OCI-LY7 (cell line): ENCODE measurements around the gene KIF17. TPM values are rescaled to one million over a fixed set of nuclear protein-coding genes. Genes with fewer than 3 reads are reported as not detected.

Experiments used
- BruUV-seq: library from RNA; stranded (reverse); fragments of 400-500 nt; replicated peaks from 2 replicates; lab custom pipeline; 2021; lab: Mats Ljungman, UMichigan
- CTCF ChIA-PET: fragments of 300-600 bp; sonication (Branson Sonifier 250); formaldehyde crosslinking; loops from one replicate; lab custom pipeline; 2022; ENCODE audit warnings: antibody characterized with exemption; ENCODE audit not compliant: unreplicated experiment; lab: Charles Lee
- POLR2A ChIA-PET: fragments of 300-600 bp; sonication (Branson Sonifier 250); formaldehyde crosslinking; loops from one replicate; lab custom pipeline; 2022; ENCODE audit warnings: antibody characterized with exemption; lab: Charles Lee
- DNase-seq: peaks from one replicate; pipeline ENCODE4 v3.0.0-alpha.2; 2015; ENCODE audit warnings: low spot score
- H2AFZ ChIP-seq: fragments of 200-600 bp; sonication (generic), shearing (Covaris generic); 2 replicates; pipeline ENCODE4 v1.6.1; 2014; ENCODE audit warnings: mild to moderate bottlenecking, antibody characterized with exemption, low read length, moderate library complexity
- H3K27ac ChIP-seq: fragments of 200-600 bp; sonication (generic); 2 replicates; pipeline ENCODE4 v1.5.1; 2014; ENCODE audit warnings: mixed run types, low read depth, mild to moderate bottlenecking, moderate library complexity, low read length, inconsistent platforms; ENCODE audit not compliant: poor library complexity, severe bottlenecking
- H3K36me3 ChIP-seq: fragments of 200-600 bp; sonication (generic); 2 replicates; pipeline ENCODE4 v1.6.1; 2014; ENCODE audit warnings: mild to moderate bottlenecking, antibody characterized with exemption, low read length, moderate library complexity, mixed read lengths; ENCODE audit not compliant: insufficient read depth
- H3K4me1 ChIP-seq: fragments of 200-600 bp; sonication (generic); 2 replicates; pipeline ENCODE4 v1.5.1; 2014; ENCODE audit warnings: mild to moderate bottlenecking, low read length; ENCODE audit not compliant: insufficient read depth, poor library complexity, severe bottlenecking
- H3K4me2 ChIP-seq: fragments of 200-600 bp; sonication (generic); 2 replicates; pipeline ENCODE4 v1.6.1; 2014; ENCODE audit warnings: mild to moderate bottlenecking, low read length
- H3K4me3 ChIP-seq: fragments of 200-600 bp; sonication (generic); 2 replicates; pipeline ENCODE4 v1.5.1; 2014; ENCODE audit warnings: mild to moderate bottlenecking, low read depth, low read length; ENCODE audit not compliant: poor library complexity, severe bottlenecking
- H3K79me2 ChIP-seq: fragments of 200-600 bp; sonication (generic); 2 replicates; pipeline ENCODE4 v1.6.1; 2016; ENCODE audit warnings: low read depth, mild to moderate bottlenecking, low read length, moderate library complexity, mixed read lengths; ENCODE audit not compliant: insufficient read depth
- H3K9me2 ChIP-seq: fragments of 200-600 bp; sonication (generic); 2 replicates; pipeline ENCODE4 v1.6.1; 2016; ENCODE audit warnings: mild to moderate bottlenecking, low read length, mixed read lengths; ENCODE audit not compliant: insufficient read depth
- H3K9me3 ChIP-seq: fragments of 200-600 bp; sonication (generic); 2 replicates; pipeline ENCODE4 v1.6.1; 2014; ENCODE audit warnings: mild to moderate bottlenecking, mixed run types, low read length, mixed read lengths
- H4K20me1 ChIP-seq: fragments of 200-600 bp; sonication (generic); 2 replicates; pipeline ENCODE4 v1.6.1; 2014; ENCODE audit warnings: mild to moderate bottlenecking, antibody characterized with exemption, low read length, moderate library complexity, mixed read lengths; ENCODE audit not compliant: insufficient read depth
- EZH2phosphoT487 ChIP-seq: fragments of 200-600 bp; sonication (generic); IDR thresholded peaks from 2 replicates; pipeline ENCODE4 v1.6.1; 2018; ENCODE audit warnings: low read depth, borderline replicate concordance, mild to moderate bottlenecking, mixed run types, antibody characterized with exemption, low read length, moderate library complexity, mixed read lengths
- intact Hi-C: fragments of 100-400 bp; cut with micrococcal nuclease; formaldehyde crosslinking; loops from one replicate; pipeline ENCODE4 v1.10.0; 2022; ENCODE audit not compliant: unreplicated experiment
- total RNA-seq, 2 experiments: library from RNA; depleted of rRNA in 1 of 2; stranded (reverse); fragments of >200 nt in 1 of 2; shearing (Covaris generic) in 1 of 2; gene quantifications; 2 replicates each; pipeline ENCODE4 v1.2.3, GENCODE V29; 2014 to 2022
- TF ChIP-seq, protein P1 (sequence below): fragments of 200-600 bp; sonication (generic); conservative IDR thresholded peaks from 2 replicates; pipeline ENCODE4 v1.5.1; 2014; ENCODE audit warnings: mild to moderate bottlenecking, antibody characterized with exemption, low read length, moderate library complexity, mixed read lengths

KIF17 gene
- total RNA-seq, 2 experiments from 2014 or later = 1.1 TPM; not detected in 1

DNA sequence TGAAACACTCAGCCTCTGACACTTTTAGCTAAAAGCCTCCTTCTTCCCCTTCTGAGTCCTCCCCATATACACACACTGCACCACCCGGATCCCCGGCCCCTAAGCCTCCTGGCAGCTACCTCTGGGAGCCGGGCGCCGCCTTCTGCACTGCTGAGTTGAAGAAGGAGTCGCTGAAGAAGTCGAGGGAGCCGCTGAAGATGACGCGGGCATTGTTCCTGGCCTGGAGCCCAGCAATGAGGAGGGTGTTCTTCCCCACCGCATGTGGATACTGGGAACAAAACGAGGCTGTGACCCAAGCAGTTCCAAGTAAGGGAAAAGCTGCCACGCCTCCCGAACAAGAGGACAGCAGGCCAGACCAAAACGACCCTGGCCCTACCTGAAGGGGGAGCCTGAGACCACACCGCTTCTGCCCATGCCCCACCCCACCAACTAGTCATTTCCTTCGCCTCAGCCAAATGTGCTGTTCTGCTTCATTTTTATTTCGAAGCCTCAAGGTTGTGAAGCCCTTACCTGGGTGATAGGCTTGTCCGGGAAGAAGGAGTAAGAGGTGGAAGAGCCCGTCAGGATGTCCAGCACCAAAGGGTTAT lies 63.6 kb downstream of the KIF17 start:
- H3K36me3 ChIP-seq = peaks cover 93% of the 10 kb centered on the region
- CTCF ChIA-PET = no interaction called here
- no peak overlapping the region for H3K27ac ChIP-seq
- TF ChIP-seq, protein P1, sequence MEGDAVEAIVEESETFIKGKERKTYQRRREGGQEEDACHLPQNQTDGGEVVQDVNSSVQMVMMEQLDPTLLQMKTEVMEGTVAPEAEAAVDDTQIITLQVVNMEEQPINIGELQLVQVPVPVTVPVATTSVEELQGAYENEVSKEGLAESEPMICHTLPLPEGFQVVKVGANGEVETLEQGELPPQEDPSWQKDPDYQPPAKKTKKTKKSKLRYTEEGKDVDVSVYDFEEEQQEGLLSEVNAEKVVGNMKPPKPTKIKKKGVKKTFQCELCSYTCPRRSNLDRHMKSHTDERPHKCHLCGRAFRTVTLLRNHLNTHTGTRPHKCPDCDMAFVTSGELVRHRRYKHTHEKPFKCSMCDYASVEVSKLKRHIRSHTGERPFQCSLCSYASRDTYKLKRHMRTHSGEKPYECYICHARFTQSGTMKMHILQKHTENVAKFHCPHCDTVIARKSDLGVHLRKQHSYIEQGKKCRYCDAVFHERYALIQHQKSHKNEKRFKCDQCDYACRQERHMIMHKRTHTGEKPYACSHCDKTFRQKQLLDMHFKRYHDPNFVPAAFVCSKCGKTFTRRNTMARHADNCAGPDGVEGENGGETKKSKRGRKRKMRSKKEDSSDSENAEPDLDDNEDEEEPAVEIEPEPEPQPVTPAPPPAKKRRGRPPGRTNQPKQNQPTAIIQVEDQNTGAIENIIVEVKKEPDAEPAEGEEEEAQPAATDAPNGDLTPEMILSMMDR = no peak
- no peak for TF ChIP-seq EZH2phosphoT487
- H3K9me2 ChIP-seq = no peaks in the 10 kb centered on the region
- H3K4me1 ChIP-seq = peaks cover 5% of the 10 kb centered on the region
- no peaks in the 10 kb centered on the region for H3K9me3 ChIP-seq
- no peak overlapping the region for H3K4me2 ChIP-seq
- DNase-seq = no peak
- intact Hi-C loops = no loop called here
- peaks cover 20% of the 10 kb centered on the region; the same call in 1 of the 2 replicates for H3K79me2 ChIP-seq
- POLR2A ChIA-PET = interaction anchor here (0.7 kb wide), 1 partner anchor 21 kb away, joined by 3 read pairs; no protein-coding TSS in a partner anchor
- no TSS peak for BruUV-seq
- no peak overlapping the region for H3K4me3 ChIP-seq
- H4K20me1 ChIP-seq = no peaks in the 10 kb centered on the region
- H2AFZ ChIP-seq = no peak overlapping the region

DNA sequence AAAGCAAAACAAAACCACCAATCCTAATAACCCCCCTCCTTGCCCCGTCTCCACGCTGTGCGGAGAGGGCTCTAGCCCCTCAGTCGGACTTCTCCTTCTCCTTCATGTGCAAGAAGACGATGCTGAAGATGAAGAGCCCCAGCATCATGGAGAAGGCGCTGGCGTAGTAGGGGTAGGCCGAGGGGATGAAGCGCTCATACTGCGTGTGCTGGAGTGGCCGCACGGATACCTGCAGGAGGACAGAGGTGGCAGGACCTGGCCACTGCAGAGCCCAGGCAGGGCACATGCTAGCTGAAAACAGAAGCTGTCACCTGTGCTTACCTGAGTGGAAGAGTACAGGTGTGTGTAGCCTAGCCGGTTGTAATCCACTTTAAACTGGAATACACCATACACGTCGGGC lies 65.5 kb downstream of the KIF17 start:
- no peak overlapping the region for H3K27ac ChIP-seq
- H3K4me2 ChIP-seq = no peak overlapping the region
- CTCF ChIA-PET = no interaction called here
- H2AFZ ChIP-seq = no peak overlapping the region
- H3K9me2 ChIP-seq = no peaks in the 10 kb centered on the region
- POLR2A ChIA-PET = no interaction called here
- no peaks in the 10 kb centered on the region for H3K9me3 ChIP-seq
- H4K20me1 ChIP-seq = no peaks in the 10 kb centered on the region
- peaks cover 4% of the 10 kb centered on the region; the same call in 1 of the 2 replicates for H3K79me2 ChIP-seq
- TF ChIP-seq, protein P1 = no peak
- no peak for TF ChIP-seq EZH2phosphoT487
- no peak overlapping the region for H3K4me3 ChIP-seq
- BruUV-seq = TSS peak; percentile 69
- no peaks in the 10 kb centered on the region for H3K4me1 ChIP-seq
- intact Hi-C loops = no loop called here
- peaks cover 87% of the 10 kb centered on the region for H3K36me3 ChIP-seq
- no peak for DNase-seq

DNA sequence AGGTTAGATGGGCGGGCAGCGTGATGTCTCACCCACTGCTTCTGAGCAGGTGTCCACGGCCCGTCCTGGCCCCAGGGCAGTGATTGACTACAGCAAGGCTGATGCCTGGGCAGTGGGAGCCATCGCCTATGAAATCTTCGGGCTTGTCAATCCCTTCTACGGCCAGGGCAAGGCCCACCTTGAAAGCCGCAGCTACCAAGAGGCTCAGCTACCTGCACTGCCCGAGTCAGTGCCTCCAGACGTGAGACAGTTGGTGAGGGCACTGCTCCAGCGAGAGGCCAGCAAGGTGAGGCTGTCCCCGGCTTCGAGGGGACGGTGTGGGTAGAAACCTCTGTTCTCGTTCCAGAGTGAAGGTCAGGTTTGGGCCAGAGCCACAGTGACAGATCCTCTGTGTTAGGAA lies 68.9 kb downstream of the KIF17 start:
- ChIA-PET CTCF (no interaction called here), POLR2A (no interaction called here)
- peaks cover 55% of the 10 kb centered on the region for H3K36me3 ChIP-seq
- intact Hi-C loops = no loop called here
- H3K27ac ChIP-seq = no peak overlapping the region
- TF ChIP-seq, protein P1 = no peak
- TF ChIP-seq EZH2phosphoT487 = no peak
- H4K20me1 ChIP-seq = no peaks in the 10 kb centered on the region
- H3K9me2 ChIP-seq = no peaks in the 10 kb centered on the region
- no peak overlapping the region for H3K4me2 ChIP-seq
- BruUV-seq = no TSS peak
- no peak overlapping the region for H3K4me3 ChIP-seq
- H3K79me2 ChIP-seq = no peaks in the 10 kb centered on the region
- H2AFZ ChIP-seq = no peak overlapping the region
- DNase-seq = no peak
- H3K9me3 ChIP-seq = no peaks in the 10 kb centered on the region
- H3K4me1 ChIP-seq = no peaks in the 10 kb centered on the region
